Suppressor macrophage treated with lipopolysaccharide for 1 hour (primary cell): ENCODE data around the gene DLG2.
"Not testable (repeated sequence)": the region's sequence is repeated elsewhere in the genome, so short reads cannot be mapped to it uniquely, and the experiment has no call there.

Experiments used
- DNase-seq, 3 donors: peaks; one replicate each; pipeline ENCODE4 v3.0.0-alpha.2; 2020 to 2022

The DLG2 gene

GRCh38 chr11:83456075-83456474, 2171.1 kb downstream of the DLG2 start:
- no peak for DNase-seq

- DNase-seq = no peak
Observed at GRCh38 chr11:83455356-83455755, 2171.8 kb downstream of the DLG2 start.

GRCh38 chr11:83454674-83455073, 2172.5 kb downstream of the DLG2 start:
- DNase-seq = no peak

- no peak for DNase-seq
Observed at GRCh38 chr11:83449338-83449913, 2177.7 kb downstream of the DLG2 start.

GRCh38 chr11:83448686-83449085, 2178.5 kb downstream of the DLG2 start:
- DNase-seq = no peak

- DNase-seq = not testable (repeated sequence)
Observed at GRCh38 chr11:83443880-83444279, 2183.3 kb downstream of the DLG2 start.

- DNase-seq = no peak
Observed at GRCh38 chr11:83441601-83442000, 2185.5 kb downstream of the DLG2 start.

GRCh38 chr11:83441171-83441570, 2186.0 kb downstream of the DLG2 start:
- no peak for DNase-seq

GRCh38 chr11:83438438-83438837, 2188.7 kb downstream of the DLG2 start:
- peak; percentile 28 to 69 (median 52) for DNase-seq

GRCh38 chr11:83437939-83438338, 2189.2 kb downstream of the DLG2 start:
- DNase-seq = no peak

- no peak for DNase-seq
Observed at GRCh38 chr11:83436855-83437254, 2190.3 kb downstream of the DLG2 start.

GRCh38 chr11:83434812-83435211, 2192.3 kb downstream of the DLG2 start:
- not testable (repeated sequence) for DNase-seq

GRCh38 chr11:83427943-83428342, 2199.2 kb downstream of the DLG2 start:
- no peak for DNase-seq

GRCh38 chr11:83427501-83427900, 2199.6 kb downstream of the DLG2 start:
- DNase-seq = no peak

- DNase-seq = no peak
Observed at GRCh38 chr11:83425137-83425466, 2202.0 kb downstream of the DLG2 start.

GRCh38 chr11:83424376-83425136, 2202.6 kb downstream of the DLG2 start:
- DNase-seq = no peak

- not testable (repeated sequence) for DNase-seq
Observed at GRCh38 chr11:83422641-83423040, 2204.5 kb downstream of the DLG2 start.

GRCh38 chr11:83410605-83411565, 2216.3 kb downstream of the DLG2 start:
- no peak for DNase-seq

- no peak for DNase-seq
Observed at GRCh38 chr11:83409891-83410290, 2217.3 kb downstream of the DLG2 start.

- DNase-seq = no peak
Observed at GRCh38 chr11:83409476-83409875, 2217.7 kb downstream of the DLG2 start.

- DNase-seq = no peak
Observed at GRCh38 chr11:83408946-83409345, 2218.2 kb downstream of the DLG2 start.
